Measurements from ENCODE around the gene GSTT2B.
"Not testable (repeated sequence)": the region's sequence is repeated elsewhere in the genome, so short reads cannot be mapped to it uniquely, and the experiment has no call there.

DNA sequence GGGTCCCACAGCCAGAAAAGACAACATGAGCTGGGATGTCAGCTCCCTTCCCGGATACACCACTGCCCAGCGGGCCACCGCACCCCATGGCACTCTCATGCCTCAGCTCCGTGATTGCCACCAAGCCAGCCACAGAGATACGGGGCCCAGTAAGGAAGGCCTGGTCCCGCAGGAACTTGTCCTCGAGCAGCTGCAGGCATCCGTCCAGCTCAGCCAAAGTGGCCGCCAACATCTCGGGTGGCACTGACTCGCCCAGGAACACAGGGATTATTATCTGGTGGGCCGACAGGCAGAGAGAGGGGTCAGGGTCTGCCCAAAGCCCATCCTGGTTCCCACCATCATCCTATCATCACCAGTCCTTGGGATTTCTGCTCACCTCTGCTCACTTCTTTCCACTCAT, 16.3 kb upstream of the GSTT2B start:
- TF ChIP-seq, protein P1, sequence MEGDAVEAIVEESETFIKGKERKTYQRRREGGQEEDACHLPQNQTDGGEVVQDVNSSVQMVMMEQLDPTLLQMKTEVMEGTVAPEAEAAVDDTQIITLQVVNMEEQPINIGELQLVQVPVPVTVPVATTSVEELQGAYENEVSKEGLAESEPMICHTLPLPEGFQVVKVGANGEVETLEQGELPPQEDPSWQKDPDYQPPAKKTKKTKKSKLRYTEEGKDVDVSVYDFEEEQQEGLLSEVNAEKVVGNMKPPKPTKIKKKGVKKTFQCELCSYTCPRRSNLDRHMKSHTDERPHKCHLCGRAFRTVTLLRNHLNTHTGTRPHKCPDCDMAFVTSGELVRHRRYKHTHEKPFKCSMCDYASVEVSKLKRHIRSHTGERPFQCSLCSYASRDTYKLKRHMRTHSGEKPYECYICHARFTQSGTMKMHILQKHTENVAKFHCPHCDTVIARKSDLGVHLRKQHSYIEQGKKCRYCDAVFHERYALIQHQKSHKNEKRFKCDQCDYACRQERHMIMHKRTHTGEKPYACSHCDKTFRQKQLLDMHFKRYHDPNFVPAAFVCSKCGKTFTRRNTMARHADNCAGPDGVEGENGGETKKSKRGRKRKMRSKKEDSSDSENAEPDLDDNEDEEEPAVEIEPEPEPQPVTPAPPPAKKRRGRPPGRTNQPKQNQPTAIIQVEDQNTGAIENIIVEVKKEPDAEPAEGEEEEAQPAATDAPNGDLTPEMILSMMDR (IDR thresholded peaks at IDR 0.05), result not testable (repeated sequence)
- TF ChIP-seq EZH2 (IDR thresholded peaks at IDR 0.05; ENCODE audit: borderline replicate concordance, insufficient read depth, low read depth, low read length, poor library complexity, severe bottlenecking), result not testable (repeated sequence)

Data from B cell (primary cell).